Measurements from ENCODE around the gene PAX5.

PAX5 gene

GRCh38 chr9:36996706-36997086 lies 37.4 kb downstream of the PAX5 start:
- Histone ChIP-seq H3K36me3 (peaks cover 0 to 83% (median 21%) of the 10 kb centered on the region in 11 experiments; a peak in 13 of 22 replicates), H3K4me3 (peak overlapping the region; percentile 5 to 59 (median 34); a peak in 14 of 20 replicates), H4K20me1 (peaks cover 0 to 99% (median 5%) of the 10 kb centered on the region in 11 experiments; a peak in 10 of 22 replicates), H3K27me3 (peaks cover 2 to 13% (median 9%) of the 10 kb centered on the region in 11 experiments), H3K4me1 (peaks cover 73 to 91% (median 84%) of the 10 kb centered on the region in 10 experiments), H3K4me2 (peak overlapping the region; percentile 87 to 96 (median 94)), H3K9ac (peak overlapping the region; percentile 11 to 79 (median 74)), H3K9me3 (replicated peaks in 1 of 11) (peaks cover 0 to 2% (median under 1%) of the 10 kb centered on the region in 11 experiments; a peak in 10 of 22 replicates), H3K27ac (peak overlapping the region; percentile 65 to 87 (median 83); a peak in 21 of 22 replicates)
- no peak for TF ChIP-seq Cebpa-rat (IDR thresholded peaks at IDR 0.05)

GRCh38 chr9:36995927-36996705 lies 38.0 kb downstream of the PAX5 start:
- Histone ChIP-seq H3K9ac (peak overlapping the region; percentile 11 to 79 (median 74)), H3K27me3 (peaks cover 0 to 7% (median 3%) of the 10 kb centered on the region in 11 experiments; a peak in 12 of 22 replicates), H3K27ac (peak overlapping the region; percentile 49 to 87 (median 83); a peak in 21 of 22 replicates), H4K20me1 (peaks cover 0 to 99% (median 10%) of the 10 kb centered on the region in 11 experiments; a peak in 10 of 22 replicates), H3K36me3 (peaks cover 0 to 83% (median 22%) of the 10 kb centered on the region in 11 experiments; a peak in 13 of 22 replicates), H3K4me1 (peaks cover 67 to 85% (median 78%) of the 10 kb centered on the region in 10 experiments), H3K4me2 (peak overlapping the region; percentile 87 to 96 (median 94)), H3K9me3 (replicated peaks in 1 of 11) (peaks cover 5 to 8% (median 6%) of the 10 kb centered on the region in 11 experiments; a peak in 18 of 22 replicates), H3K4me3 (peak overlapping the region; percentile 5 to 59 (median 34); a peak in 14 of 20 replicates)
- peak in 2 of 11 experiments; percentile 24 to 47; a peak in 1 of 22 replicates for TF ChIP-seq Cebpa-rat (IDR thresholded peaks at IDR 0.05)

GRCh38 chr9:36993933-36994764 lies 39.9 kb downstream of the PAX5 start:
- peak overlapping the region; percentile 87 to 96 (median 94) for H3K4me2 ChIP-seq
- TF ChIP-seq Cebpa-rat (IDR thresholded peaks at IDR 0.05) = no peak
- peaks cover 3 to 17% (median 11%) of the 10 kb centered on the region in 11 experiments; a peak in 20 of 22 replicates for H3K27me3 ChIP-seq
- peaks cover 6 to 15% (median 8%) of the 10 kb centered on the region in 11 experiments; a peak in 18 of 22 replicates for H3K9me3 ChIP-seq (replicated peaks in 1 of 11)
- peaks cover 0 to 82% (median 32%) of the 10 kb centered on the region in 11 experiments; a peak in 13 of 22 replicates for H3K36me3 ChIP-seq
- H3K4me1 ChIP-seq = peaks cover 48 to 65% (median 59%) of the 10 kb centered on the region in 10 experiments
- H3K9ac ChIP-seq = peak overlapping the region in 10 of 11 experiments; percentile 6 to 79 (median 72); a peak in 18 of 22 replicates
- peaks cover 0 to 99% (median 30%) of the 10 kb centered on the region in 11 experiments; a peak in 13 of 22 replicates for H4K20me1 ChIP-seq
- H3K4me3 ChIP-seq = peak overlapping the region in 6 of 10 experiments; percentile 10 to 40 (median 26); a peak in 7 of 20 replicates
- peak overlapping the region in 9 of 11 experiments; percentile 46 to 87 (median 82); a peak in 18 of 22 replicates for H3K27ac ChIP-seq

GRCh38 chr9:36992501-36993316 lies 41.4 kb downstream of the PAX5 start:
- H3K27me3 ChIP-seq = peaks cover 17 to 32% (median 25%) of the 10 kb centered on the region in 11 experiments
- no peak for TF ChIP-seq Cebpa-rat (IDR thresholded peaks at IDR 0.05)
- peaks cover 44 to 51% (median 45%) of the 10 kb centered on the region in 10 experiments for H3K4me1 ChIP-seq
- no peak overlapping the region for H3K4me3 ChIP-seq
- peaks cover 6 to 15% (median 8%) of the 10 kb centered on the region in 11 experiments; a peak in 18 of 22 replicates for H3K9me3 ChIP-seq (replicated peaks in 1 of 11)
- peaks cover 0 to 83% (median 46%) of the 10 kb centered on the region in 11 experiments; a peak in 15 of 22 replicates for H3K36me3 ChIP-seq
- H3K9ac ChIP-seq = no peak overlapping the region
- no peak overlapping the region for H3K4me2 ChIP-seq
- H3K27ac ChIP-seq = peak overlapping the region in 2 of 11 experiments; percentile 84 to 87; a peak in 3 of 22 replicates
- peaks cover 0 to 99% (median 41%) of the 10 kb centered on the region in 11 experiments; a peak in 13 of 22 replicates for H4K20me1 ChIP-seq

DNA sequence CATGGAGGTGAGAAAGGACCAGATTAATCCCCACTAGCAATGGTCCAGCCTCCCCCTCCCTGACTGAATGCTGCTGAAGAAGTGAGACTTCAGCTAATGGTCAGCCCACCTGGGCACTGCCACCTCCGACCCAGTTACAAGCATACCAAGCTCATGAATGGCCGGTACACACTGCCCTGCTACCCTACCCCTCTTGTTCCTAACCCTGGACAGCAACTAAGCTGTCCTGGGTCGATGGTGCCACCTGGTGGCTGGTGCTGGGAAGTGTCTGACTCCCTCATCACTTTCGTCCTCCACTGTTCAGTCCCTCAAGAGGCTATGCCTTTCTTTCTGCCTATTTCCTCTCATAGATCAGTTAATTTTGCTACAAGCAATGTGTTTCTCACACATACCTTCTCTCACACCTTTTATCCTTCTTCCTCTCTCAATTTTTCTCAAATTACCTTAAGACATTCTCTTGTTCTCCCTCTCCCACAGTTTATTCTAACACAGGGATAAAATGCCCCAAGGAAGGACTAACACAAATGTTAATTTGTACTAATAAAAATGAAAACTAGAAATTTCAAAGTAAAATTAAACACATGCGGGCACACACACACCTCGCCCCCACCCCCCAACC lies 42.4 kb downstream of the PAX5 start:
- H3K9ac ChIP-seq = no peak overlapping the region
- peaks cover 33 to 41% (median 36%) of the 10 kb centered on the region in 10 experiments for H3K4me1 ChIP-seq
- H3K27ac ChIP-seq = no peak overlapping the region
- H3K36me3 ChIP-seq = peaks cover 0 to 85% (median 56%) of the 10 kb centered on the region in 11 experiments; a peak in 16 of 22 replicates
- H3K27me3 ChIP-seq = peaks cover 28 to 42% (median 36%) of the 10 kb centered on the region in 11 experiments
- H3K4me2 ChIP-seq = no peak overlapping the region
- TF ChIP-seq Cebpa-rat (IDR thresholded peaks at IDR 0.05) = no peak
- peaks cover 6 to 15% (median 8%) of the 10 kb centered on the region in 11 experiments; a peak in 18 of 22 replicates for H3K9me3 ChIP-seq (replicated peaks in 1 of 11)
- H4K20me1 ChIP-seq = peaks cover 0 to 100% (median 52%) of the 10 kb centered on the region in 11 experiments; a peak in 17 of 22 replicates
- H3K4me3 ChIP-seq = no peak overlapping the region

- peaks cover 0 to 95% (median 72%) of the 10 kb centered on the region in 11 experiments; a peak in 16 of 22 replicates for H3K36me3 ChIP-seq
- no peak overlapping the region for H3K9ac ChIP-seq
- no peak overlapping the region for H3K4me2 ChIP-seq
- peaks cover 56 to 70% (median 64%) of the 10 kb centered on the region in 11 experiments for H3K27me3 ChIP-seq
- H3K4me3 ChIP-seq = no peak overlapping the region
- TF ChIP-seq Cebpa-rat (IDR thresholded peaks at IDR 0.05) = no peak
- H4K20me1 ChIP-seq = peaks cover 0 to 100% (median 78%) of the 10 kb centered on the region in 11 experiments; a peak in 19 of 22 replicates
- peaks cover 6 to 15% (median 8%) of the 10 kb centered on the region in 11 experiments; a peak in 18 of 22 replicates for H3K9me3 ChIP-seq (replicated peaks in 1 of 11)
- H3K4me1 ChIP-seq = peaks cover 8 to 27% (median 18%) of the 10 kb centered on the region in 10 experiments
- H3K27ac ChIP-seq = no peak overlapping the region
These were observed 45.2 kb downstream of the PAX5 start for GRCh38 chr9:36988848-36989247.

DNA sequence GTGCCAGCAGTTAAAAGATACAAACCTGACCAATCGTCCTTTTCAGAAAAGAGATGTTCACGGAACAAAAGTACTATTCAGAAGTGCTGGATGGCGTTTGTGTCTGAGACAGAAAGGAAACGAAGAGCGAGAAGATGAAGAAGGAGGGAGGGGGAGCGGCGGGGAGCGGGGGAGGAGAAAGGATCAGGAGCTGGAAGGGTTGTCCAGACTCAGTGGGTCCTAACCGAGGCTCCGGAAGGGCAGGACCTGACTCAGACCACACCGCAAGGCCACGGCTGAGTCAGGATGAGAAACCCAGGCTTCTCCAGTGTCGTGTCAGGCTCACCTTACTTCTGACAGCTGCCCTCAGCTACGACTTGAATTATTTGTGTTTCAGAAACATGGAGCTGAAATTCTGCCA lies 46.2 kb downstream of the PAX5 start:
- Histone ChIP-seq H3K9me3 (replicated peaks in 1 of 11) (peaks cover 6 to 15% (median 8%) of the 10 kb centered on the region in 11 experiments; a peak in 18 of 22 replicates), H3K9ac (no peak overlapping the region), H3K27ac (no peak overlapping the region), H3K4me3 (no peak overlapping the region), H3K27me3 (peaks cover 60 to 80% (median 72%) of the 10 kb centered on the region in 11 experiments), H3K4me2 (no peak overlapping the region), H4K20me1 (peaks cover 0 to 100% (median 87%) of the 10 kb centered on the region in 11 experiments; a peak in 19 of 22 replicates), H3K36me3 (peaks cover 0 to 96% (median 74%) of the 10 kb centered on the region in 11 experiments; a peak in 16 of 22 replicates), H3K4me1 (peaks cover 3 to 20% (median 12%) of the 10 kb centered on the region in 10 experiments; a peak in 12 of 20 replicates)
- TF ChIP-seq Cebpa-rat (IDR thresholded peaks at IDR 0.05) = no peak
